Activated naive CD4-positive, alpha-beta T cell (primary cell): ENCODE measurements around the gene TP63.

Source experiments
- DNase-seq, 4 experiments: peaks; one replicate each; lab custom pipeline; 2025; lab: John Stamatoyannopoulos, UW

The TP63 gene

DNA sequence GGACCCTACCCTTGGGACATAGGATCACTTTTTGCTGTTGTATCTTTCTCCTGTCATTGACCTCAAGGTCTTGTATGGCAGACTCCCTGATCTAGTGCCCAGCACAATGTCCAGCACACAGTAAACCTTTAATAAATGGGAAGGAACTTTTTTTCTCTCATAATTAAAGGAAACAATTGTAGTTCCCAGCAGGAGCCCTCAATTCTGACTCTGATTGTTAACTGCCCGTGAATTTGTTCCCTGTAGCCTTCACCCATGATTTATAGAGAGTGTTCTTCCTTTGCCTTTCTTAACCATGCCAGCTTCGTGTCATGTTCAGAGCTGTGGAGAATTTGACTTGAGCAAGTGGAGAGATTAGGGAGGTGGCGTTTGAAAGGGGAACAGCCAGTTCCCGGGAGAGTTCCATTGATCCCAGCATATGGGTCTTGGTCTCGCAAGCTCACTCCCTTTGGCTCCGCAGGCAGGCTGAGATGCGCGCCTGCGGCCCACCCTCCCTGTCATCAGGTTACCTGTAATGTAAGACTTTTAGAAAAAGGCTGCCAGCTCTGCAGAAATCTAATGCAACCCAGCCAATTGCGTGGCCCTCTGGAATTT lies 182.6 kb downstream of the TP63 start:
- DNase-seq: no peak

DNA sequence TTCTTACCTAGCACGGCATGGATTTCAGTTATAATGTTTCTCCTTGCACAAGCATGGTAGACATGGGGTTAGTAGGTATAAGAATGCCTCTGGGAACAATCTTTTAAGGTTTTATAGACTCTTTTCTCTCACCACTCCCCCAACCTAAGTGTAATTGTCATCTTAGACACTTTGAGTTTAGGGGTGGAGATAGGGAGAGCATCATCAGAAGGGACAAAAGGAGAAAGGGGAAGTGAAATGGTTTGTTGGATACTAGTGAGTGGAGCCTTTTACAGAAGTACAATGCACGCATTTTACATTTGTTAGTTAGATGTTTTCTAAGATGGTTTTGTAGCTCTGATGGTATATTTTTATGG lies 189.2 kb downstream of the TP63 start:
- DNase-seq: no peak

DNA sequence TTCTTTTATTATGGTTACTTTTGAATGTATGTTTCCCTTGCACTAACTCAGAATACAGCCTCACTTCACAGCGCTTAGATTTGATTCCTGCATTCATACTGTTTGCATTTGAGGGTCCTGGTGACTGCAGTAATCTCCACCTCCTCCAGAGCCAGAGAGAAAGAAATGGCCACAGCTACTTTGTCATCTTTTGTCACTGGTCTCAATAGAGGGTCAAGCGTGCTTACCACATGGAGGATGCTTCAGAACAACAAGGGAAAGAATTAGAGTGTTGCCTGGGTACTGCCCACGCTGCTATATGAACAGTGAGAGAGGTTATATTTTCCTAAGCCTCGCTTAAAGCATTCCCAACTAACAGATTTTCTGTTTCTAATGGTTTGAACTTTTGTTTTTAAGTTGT lies 190.1 kb downstream of the TP63 start:
- no peak for DNase-seq

DNA sequence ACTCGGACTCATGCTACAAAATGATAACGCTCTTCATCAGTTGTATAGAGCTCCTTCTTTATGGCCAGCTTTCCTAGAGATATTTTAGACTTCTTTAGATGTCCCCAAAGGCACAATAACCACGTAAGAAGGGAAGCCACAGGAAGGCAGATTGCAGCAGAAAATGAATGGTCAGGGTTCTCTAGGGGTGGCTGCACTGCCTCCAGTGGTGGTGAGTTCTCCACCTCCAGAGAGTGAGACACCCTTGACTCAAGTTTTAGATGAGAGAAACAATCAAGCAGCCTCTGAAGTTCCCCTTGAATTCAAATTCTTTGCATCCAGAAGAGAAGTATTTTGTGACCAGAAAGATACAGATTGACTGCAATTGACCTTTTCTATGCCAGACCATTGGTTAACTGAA lies 191.5 kb downstream of the TP63 start:
- DNase-seq: no peak

DNA sequence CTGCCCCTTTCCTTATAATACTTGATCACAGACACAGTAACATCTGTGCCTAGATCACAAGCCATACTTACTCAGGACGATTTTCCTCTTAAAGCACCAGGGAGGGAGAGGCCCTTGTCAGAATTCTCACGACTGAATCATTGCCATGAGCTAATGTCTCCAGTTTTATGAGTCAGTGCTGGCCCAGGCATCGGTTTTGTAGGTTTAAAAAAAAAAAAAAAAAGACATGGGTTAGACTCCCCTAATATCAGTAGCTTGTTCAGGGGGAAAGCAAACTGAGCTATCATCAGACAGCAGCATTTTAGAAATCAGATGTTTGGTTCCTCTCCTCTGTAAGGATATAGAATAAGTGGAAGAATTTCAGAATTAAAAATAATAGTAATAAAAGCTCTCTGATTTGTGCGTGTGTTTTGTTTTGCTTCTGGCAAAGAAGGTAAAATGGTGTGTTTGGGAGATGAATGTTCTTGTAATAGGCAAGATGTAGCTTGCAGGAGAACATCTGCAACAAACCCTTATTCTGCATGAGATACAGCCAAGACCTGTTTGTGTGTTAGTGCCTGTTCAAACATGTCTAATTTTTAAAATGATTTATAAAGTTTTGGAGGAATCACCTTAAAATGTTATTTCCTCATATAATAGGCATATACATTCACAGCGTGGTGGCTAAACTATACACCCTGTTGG lies 193.6 kb downstream of the TP63 start:
- DNase-seq: no peak

DNA sequence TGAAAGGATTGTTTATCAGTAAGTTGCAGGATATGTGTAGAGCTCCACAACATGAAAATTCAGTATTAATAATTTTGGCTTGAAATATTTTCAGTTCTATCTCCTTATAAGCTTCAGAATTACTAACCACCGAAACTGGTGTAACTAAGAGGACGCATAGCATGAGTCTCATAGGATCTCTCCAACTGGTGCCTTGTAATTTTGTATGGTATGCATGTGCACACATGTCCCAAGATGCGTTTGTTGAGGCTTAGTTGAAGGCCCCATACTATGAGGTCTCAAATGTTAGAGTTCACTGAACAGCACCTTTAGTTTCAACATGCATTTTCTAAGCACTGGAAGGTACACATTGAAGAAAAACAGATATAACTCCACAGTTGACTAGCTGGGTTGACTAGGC lies 195.4 kb downstream of the TP63 start:
- DNase-seq: no peak

DNA sequence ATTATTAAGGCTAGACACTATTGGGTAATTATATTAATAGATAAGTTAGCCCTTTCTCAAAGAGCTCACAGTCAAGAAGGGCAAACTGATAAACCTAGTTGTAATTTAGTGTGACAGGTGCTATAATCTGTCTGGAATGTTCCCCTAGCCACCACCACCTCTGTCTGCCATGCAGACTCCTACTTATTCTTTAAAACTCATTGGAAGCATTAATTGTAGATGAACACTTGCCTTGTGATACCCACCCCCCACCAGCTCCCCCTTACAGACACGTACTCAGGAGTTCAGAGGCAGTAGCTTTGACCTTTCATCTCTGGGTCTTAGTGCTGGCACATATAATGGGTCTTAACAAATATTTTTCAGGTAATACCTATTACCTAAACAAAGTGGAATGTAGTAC lies 195.9 kb downstream of the TP63 start:
- DNase-seq: no peak

DNA sequence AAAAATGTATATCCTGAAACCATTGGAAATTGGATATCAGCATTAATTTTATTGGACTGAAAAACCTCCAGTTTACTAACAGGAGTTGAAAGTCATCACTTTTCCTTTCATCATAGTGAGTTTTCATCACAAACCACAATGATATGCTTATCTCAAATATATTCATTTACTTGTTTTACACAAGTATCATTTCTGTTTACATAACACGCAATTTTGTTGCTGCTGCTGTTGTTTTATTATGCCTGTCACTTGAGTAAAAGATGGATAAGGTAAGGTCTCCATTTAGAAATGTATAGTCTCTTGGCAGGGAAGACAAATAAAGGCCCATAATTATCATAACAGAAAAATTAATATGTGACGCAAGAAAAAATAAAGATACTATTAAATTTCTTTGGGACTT lies 199.2 kb downstream of the TP63 start:
- no peak for DNase-seq

DNA sequence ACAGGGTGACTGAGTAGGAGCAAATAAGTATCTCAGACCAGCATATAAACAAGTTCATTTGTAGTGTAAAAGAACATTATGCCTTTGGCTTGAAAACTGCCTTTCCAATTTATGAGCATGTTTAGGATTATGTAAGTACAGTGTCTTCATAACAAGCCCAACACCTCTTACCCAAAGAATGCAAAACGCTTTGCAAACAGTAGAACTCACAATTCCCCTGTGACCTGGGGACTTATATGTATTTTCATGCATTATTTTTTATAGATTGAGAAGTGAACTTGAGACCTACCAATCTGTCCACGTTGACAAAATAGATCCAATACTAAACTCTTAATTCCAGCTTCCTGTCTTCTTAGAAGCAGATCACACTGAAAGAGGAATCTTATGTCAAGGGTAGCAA lies 202.1 kb downstream of the TP63 start:
- no peak for DNase-seq

DNA sequence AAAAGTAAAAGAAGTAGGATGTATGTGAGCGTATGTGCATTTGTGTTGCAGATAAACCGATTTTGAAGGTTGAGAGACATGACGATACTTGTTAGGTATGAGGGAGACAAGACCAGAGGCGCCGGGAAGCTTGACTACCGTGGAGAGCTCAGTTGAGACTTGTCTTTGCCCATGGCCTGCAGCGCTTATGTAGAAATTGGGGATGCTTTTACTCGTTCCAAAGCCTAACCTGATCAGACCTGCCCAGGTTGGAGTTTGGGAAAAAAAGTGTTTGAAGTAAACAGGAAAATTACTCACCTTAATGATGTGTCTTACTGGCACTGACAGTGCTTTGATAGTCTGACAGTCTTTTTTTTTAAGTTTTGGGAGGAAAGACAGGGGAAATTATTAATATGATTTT lies 202.8 kb downstream of the TP63 start:
- no peak for DNase-seq

DNA sequence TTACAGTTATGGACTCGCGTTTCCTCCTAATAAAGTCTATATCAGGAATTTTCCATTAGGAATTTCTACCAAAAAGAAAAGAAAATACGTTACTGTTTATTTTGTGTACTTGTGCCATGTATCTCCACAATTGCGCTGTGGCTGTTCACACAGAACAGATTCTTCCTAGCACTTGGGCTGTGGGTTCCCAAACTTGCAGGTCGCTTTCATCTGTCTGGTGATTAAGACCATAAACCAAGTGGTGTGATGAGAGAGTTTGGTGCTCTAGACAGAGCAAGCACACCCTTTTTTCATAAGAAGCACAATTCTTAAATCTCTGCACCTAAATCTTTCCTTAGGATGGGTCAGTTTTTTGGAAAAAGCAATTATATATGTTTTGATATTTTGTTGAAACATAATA lies 203.3 kb downstream of the TP63 start:
- DNase-seq: no peak

DNA sequence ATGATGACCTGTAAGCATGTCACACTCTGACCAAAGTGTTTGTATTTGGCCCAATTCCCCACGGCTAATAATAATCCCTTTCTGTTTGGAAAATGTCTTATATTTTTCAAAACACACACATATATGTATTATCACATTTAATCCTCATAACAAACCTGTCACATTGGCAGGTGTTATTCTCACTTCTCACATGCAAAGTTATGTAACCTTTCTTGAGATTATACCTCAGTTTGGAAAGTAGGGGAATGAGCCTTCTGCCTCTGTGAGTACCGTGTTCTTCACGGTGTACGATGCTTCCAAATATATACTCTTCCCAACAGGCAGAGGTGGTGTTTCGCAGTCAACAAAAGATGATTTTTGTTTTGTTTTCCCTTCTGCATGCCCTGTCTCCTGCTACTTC lies 205.6 kb downstream of the TP63 start:
- DNase-seq: no peak

DNA sequence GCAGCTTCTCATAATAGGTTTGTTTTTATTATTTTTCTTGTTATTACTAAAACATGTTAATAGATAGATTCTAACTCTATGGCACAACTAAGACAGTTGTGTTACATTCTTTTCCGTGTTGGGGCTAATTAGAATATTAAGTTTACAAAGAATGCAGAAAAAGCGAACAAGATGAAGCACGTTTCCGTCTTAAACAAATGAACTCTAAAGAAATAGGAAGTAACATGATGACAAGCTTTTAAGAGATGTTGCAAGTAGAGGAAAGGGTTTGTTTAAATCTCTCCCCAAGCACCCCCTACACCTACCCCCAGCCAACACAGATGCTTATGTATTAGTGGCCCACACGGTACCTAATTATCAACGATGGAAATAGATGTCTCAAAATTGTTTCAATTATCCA lies 207.1 kb downstream of the TP63 start:
- DNase-seq: no peak

DNA sequence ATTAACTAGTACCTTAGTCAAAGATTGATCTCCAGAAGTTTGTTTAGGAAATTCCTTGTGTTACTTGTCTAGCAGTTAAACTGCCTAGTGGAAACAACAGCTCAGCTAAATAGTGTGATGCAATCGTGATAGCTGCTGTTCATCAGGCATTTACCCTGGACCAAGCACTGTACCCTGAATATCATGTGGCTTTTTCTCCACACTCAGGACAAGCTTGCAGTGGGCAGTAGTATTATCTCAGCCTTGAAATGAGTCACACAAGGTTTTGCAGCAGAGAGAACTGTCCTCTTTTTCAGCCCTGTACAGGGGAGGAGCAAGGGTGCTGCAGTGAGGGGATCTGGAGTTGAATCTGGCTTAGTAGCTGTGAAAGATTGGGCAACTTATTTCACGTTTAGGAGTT lies 208.4 kb downstream of the TP63 start:
- no peak for DNase-seq

DNA sequence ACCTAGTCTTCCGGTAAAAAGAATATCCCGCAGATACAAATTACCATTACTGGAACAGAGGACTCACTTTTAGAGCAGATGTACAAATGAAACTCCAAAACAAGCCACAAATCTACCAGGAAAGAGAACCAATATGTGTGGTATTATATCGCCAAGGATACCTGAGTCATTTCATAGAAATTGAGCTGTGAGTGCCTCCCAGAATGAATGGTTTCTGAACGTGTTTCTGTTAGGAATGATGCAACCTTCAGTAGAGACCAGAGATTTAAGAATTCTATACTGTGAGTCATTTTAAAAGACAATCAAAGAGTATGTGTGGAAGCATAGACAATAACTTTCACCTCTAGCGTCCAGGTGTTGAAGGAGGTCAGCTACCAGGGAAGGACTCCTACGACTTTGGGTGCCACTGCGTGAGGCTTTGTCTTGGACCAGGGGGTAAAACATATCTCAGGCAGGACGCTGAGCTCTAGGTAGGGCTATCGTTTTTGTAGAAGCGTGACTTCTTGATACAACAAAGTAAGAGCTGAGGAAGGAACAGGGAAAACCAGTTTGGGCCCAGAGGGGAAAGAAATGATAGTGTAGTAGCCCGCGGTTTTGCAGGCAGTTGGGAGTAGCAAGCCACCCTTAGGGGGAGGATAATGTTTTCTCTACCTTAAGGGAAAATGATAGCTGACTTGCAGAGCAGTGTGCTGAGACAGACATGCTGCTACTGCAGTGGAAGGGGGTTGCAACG lies 210.4 kb downstream of the TP63 start:
- no peak for DNase-seq

DNA sequence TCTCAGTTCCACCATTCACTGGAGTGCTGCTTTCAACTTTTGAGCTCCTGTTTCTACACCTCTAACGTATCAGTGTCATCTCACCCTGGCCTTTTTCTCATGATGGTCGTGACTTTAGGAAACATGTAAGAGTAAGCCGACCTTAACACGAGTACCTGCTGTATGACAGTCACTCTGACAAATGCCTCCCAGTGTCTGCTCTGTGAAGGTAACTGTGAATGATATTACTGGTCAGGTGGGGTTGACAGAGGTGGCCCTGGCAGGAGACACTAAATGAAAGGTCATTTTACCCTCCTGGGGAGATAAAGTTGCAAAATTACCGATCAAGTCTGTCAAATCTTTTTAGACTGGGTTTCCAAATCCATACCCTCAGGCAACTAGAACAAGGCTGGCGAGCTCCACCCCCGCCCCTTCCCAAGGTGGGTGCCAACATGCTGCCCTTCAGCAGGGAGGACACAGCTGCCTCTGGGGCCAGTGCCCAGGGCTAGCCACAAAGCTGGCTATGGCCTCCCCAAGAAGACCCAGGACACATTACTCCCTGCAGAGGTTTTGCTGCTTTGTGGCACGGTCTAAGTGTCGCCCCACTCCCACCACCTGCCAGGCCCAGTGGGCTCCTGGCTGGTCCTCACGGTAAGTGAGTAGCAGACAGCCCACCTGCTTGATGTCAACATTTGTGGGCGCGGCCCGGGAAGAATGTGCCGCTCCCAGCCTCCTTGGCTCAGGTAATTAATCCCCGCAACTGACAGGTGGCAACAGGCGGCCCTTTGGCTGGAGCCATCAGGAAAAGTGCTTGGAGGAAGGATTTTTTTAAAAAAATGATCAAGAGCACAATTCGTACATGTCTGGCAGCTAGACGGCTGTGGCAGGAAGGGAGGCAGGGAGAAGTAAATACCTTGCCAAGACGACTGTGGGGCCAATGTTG lies 211.8 kb downstream of the TP63 start:
- DNase-seq: no peak

DNA sequence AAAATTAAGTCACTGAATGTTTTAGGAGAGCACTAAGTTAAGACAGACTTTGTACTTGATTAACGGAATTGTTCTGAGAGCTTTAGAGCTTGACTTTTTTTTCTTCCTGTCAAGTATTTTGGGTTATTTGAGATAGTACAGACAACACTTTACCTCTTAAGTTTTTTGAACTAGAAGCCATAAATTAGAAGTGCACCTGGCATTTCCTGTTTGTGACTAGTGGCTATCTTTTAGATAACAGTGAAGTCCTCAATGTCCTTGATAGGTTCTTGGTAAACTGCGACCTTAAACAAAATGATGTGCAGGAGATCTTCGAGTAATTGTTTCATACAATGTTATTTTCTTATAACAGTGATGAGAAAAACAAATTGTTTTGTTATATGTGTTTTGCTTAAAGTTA lies 213.9 kb downstream of the TP63 start:
- no peak for DNase-seq

DNA sequence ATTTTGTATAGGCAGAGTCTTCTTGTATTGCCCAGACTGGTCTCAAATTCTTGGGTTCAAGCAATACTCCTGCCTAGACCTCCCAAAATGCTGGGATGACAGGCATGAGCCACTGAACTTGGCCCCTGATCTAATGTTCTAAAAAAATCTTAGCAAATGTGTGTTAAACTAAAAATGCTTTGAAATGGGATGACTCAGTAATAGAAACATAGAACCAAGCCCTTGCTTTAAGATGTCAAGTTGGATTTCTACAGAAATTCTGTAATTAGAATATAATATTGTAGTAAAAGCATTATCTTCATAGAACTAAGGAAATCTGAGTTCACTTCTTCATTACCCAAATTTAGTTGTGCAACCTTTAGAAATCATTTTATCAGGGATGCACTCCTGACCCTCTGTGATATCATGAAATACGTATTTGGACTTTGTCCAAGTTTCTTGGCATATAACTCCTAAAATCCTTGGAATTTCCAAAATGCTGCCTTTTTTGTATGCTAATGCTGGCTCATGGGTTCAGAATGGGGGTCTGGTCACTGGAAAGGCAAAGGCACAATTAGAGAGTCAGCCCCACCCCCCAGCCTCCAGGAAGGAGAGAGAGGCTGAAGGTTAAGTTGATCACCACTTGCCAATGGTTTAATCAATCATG lies 217.3 kb downstream of the TP63 start:
- no peak for DNase-seq

DNA sequence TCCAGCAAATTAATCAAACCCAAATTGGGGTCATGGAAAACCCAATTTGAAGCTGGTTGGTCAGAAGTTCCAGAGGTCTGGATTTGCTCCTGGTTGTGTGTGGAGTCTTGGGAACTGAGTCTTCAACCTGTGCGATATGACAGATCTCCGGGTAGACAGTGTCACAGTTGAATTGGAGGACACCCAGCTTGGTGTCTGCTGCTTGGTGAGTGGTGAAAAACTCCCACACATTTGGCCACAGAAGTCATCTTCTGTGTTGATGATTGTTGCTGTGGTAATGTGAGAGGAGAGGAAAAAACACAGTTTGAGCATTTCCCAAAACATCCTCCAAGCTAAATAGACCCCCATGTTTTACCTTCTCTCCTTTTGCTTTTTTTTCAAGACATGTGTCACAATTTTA lies 218.1 kb downstream of the TP63 start:
- no peak for DNase-seq

DNA sequence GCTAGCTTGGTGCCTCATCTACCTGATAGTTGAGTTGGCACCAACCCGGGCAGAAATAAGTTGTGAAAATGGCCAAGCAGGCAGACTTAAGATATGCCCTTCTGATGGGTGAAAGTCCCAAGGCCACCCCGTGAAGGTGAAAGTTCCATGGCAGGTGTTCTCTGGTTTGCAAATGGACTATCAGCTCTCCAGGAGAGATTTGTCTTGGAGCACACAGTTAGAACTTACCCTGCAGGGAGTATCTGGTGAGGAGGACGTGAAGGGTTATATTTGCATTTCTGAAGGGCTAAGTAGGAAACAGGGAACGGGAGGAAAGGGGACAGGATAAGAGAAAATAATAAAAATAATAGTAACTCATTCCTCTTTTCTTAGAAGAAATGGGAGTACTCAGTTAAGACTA lies 220.5 kb downstream of the TP63 start:
- no peak for DNase-seq

DNA sequence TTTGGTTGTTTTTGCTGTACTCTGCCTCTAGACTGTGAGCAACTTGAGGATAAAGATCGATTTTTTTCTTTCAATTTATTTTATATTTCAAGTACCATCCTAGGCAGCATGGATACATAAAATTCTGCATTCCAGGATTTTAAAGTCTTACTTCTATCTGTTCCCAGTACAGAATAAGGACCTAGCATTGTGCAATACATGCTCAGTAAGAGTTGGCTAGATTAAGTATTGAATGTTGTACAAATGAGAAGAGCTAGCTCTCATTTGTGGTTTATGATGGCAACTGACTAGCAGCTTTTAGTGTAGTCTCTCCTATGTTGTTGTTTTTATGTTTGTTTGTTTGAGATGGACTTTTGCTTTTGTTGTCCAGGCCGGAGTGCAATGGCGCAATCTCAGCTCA lies 222.7 kb downstream of the TP63 start:
- DNase-seq: no peak

DNA sequence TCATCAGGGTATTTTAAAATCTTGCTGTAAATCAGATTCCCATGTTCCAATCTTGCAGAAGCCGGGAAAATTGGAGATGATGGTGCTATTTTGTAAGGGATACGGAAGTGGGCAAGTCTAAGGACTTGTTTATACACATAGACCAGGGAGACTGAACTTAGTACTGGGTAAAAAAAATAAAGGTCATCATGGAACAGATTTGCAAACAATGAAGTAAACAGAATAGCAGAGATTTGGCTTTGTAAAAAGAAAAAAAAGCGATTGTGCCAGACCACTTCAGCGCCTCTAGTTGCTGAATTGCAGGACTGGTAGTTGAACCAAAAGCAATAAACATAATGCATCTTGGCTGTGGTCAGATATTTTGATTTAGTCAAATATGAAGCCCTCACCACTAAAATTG lies 229.1 kb downstream of the TP63 start:
- DNase-seq: no peak
